HG02970 (cell line): Measurements from ENCODE around the gene GZMM.

Experiments
- ATAC-seq: cut with Tn5 transposase; IDR thresholded peaks from one replicate; pipeline ENCODE4 v1.9.1; 2021; ENCODE audit warnings: mild to moderate bottlenecking, moderate library complexity, moderate number of reproducible peaks; ENCODE audit not compliant: unreplicated experiment, low FRiP score

The GZMM gene

GRCh38 chr19:533364-534058 is 10.3 kb upstream of the GZMM start:
- no peak for ATAC-seq

GRCh38 chr19:534088-534487 is 9.8 kb upstream of the GZMM start:
- no peak for ATAC-seq

GRCh38 chr19:535017-535835 is 8.6 kb upstream of the GZMM start:
- no peak for ATAC-seq

GRCh38 chr19:536031-536880 is 7.6 kb upstream of the GZMM start:
- ATAC-seq = no peak

GRCh38 chr19:536881-537404 is 6.9 kb upstream of the GZMM start:
- no peak for ATAC-seq

- ATAC-seq = no peak
Observed at GRCh38 chr19:538641-539428, 5.0 kb upstream of the GZMM start.

- ATAC-seq = no peak
Observed at GRCh38 chr19:539429-540030, 4.3 kb upstream of the GZMM start.

GRCh38 chr19:540867-541637 is 2.8 kb upstream of the GZMM start:
- no peak for ATAC-seq

- no peak for ATAC-seq
Observed at GRCh38 chr19:541699-542098, 2.2 kb upstream of the GZMM start.

GRCh38 chr19:542173-542866 is 1.5 kb upstream of the GZMM start:
- no peak for ATAC-seq

- no peak for ATAC-seq
Observed at GRCh38 chr19:547117-547516, 3.3 kb downstream of the GZMM start.

- ATAC-seq = no peak
Observed at GRCh38 chr19:547836-548720, 4.2 kb downstream of the GZMM start.

- no peak for ATAC-seq
Observed at GRCh38 chr19:548886-549830, 5.3 kb downstream of the GZMM start.

- no peak for ATAC-seq
Observed at GRCh38 chr19:554817-555216, 11.0 kb downstream of the GZMM start.

- ATAC-seq = no peak
Observed at GRCh38 chr19:555474-555808, 11.6 kb downstream of the GZMM start.

- no peak for ATAC-seq
Observed at GRCh38 chr19:556611-557382, 12.9 kb downstream of the GZMM start.
